Gastroesophageal sphincter (tissue), 4 donors: ENCODE measurements around the gene CFAP77. TPM values are rescaled to one million over a fixed set of nuclear protein-coding genes. Genes with fewer than 3 reads are reported as not detected.

ENCODE experiments used
- ATAC-seq: fragments of 150-250 bp; one replicate; pipeline ENCODE4 v1.9.1; 2016; ENCODE audit warnings: mild to moderate bottlenecking, moderate library complexity
- H3K27ac ChIP-seq, 4 donors: fragments of 200-600 bp; sonication (generic) in 3 of 4; 1 replicate in 3 of 4; 2 replicates in 1 of 4; pipeline ENCODE4 v1.5.1; 2016 to 2019
- H3K27me3 ChIP-seq: fragments of 200-600 bp; sonication (generic); one replicate; pipeline ENCODE4 v1.5.1; 2019
- H3K36me3 ChIP-seq, 2 donors: fragments of 200-600 bp; sonication (generic); one replicate each; pipeline ENCODE4 v1.5.1; 2019; ENCODE audit warnings: control low read depth in 1 of 2
- H3K4me1 ChIP-seq, 3 donors: fragments of 200-600 bp; sonication (generic); 1 replicate in 2 of 3; 2 replicates in 1 of 3; pipeline ENCODE4 v1.5.1; 2016 to 2019; ENCODE audit warnings: control low read depth in 2 of 3
- H3K4me3 ChIP-seq, 2 donors: fragments of 200-600 bp; sonication (generic); one replicate each; pipeline ENCODE4 v1.5.1; 2019; ENCODE audit warnings: mild to moderate bottlenecking in 1 of 2, moderate library complexity in 1 of 2
- H3K9me3 ChIP-seq, 3 donors: fragments of 200-600 bp; sonication (generic); one replicate each; pipeline ENCODE4 v1.5.1; 2017 to 2019; ENCODE audit warnings: control low read depth in 2 of 3
- CTCF ChIP-seq, 4 experiments: fragments of 200-600 bp in 2 of 4; fragments of 450-650 bp in 2 of 4; sonication (generic) in 1 of 4; IDR thresholded peaks; one replicate each; pipeline ENCODE4 v1.5.1; 2017 to 2019; ENCODE audit warnings: antibody characterized with exemption in 4 of 4, mild to moderate bottlenecking in 2 of 4, moderate library complexity in 2 of 4
- EP300 ChIP-seq: sonication (generic); formaldehyde crosslinking; IDR thresholded peaks from one replicate; pipeline ENCODE4 v1.6.1; 2017; ENCODE audit warnings: antibody characterized with exemption, mild to moderate bottlenecking
- POLR2A ChIP-seq, 2 donors: fragments of 450-650 bp; IDR thresholded peaks; one replicate each; pipeline ENCODE4 v1.6.1; 2017; ENCODE audit warnings: antibody characterized with exemption in 2 of 2, mild to moderate bottlenecking in 2 of 2, moderate library complexity in 1 of 2
- POLR2AphosphoS5 ChIP-seq: sonication (generic); formaldehyde crosslinking; IDR thresholded peaks from one replicate; pipeline ENCODE4 v1.6.1; 2017; ENCODE audit warnings: antibody characterized with exemption
- WGBS, 2 donors: methylation state at CpG; one replicate each; pipeline ENCODE4 v1.1.5; 2018; ENCODE audit warnings: low coverage in 1 of 2; 5-methylcytosine and 5-hydroxymethylcytosine counted together
- total RNA-seq, 4 donors: library from RNA; depleted of rRNA; stranded (reverse); fragments of >200 nt; gene quantifications; one replicate each; pipeline ENCODE4 v1.1.0, GENCODE V29; 2016

The CFAP77 gene
- total RNA-seq, 4 donors from 2014 or later: not detected

GRCh38 chr9:132514821-132515220 is 104.8 kb downstream of the CFAP77 start:
- Histone ChIP-seq H3K27me3 (peaks cover 82% of the 10 kb centered on the region), H3K9me3 (no peaks in the 10 kb centered on the region), H3K4me3 (no peak overlapping the region), H3K36me3 (no peaks in the 10 kb centered on the region), H3K4me1 (no peaks in the 10 kb centered on the region), H3K27ac (no peak overlapping the region)
- TF ChIP-seq POLR2AphosphoS5: no peak
- TF ChIP-seq POLR2A (IDR thresholded peaks at IDR 0.05): no peak
- no peak for TF ChIP-seq CTCF (IDR thresholded peaks at IDR 0.05)
- TF ChIP-seq EP300: no peak
- WGBS, 2 donors: 100% methylated on average over 1 of the region's 8 CpGs; no CpG with 5 or more reads in 1 of the 2 donors
- ATAC-seq: no peak

- ATAC-seq: no peak
- Histone ChIP-seq H3K4me1 (no peaks in the 10 kb centered on the region), H3K9me3 (no peaks in the 10 kb centered on the region), H3K27ac (no peak overlapping the region), H3K4me3 (no peak overlapping the region), H3K27me3 (peaks cover 83% of the 10 kb centered on the region), H3K36me3 (no peaks in the 10 kb centered on the region)
- 73 to 75% methylated on average over 6 of the region's 6 CpGs for WGBS, 2 donors
- TF ChIP-seq POLR2A (IDR thresholded peaks at IDR 0.05) (no peak), EP300 (no peak), CTCF (IDR thresholded peaks at IDR 0.05) (no peak), POLR2AphosphoS5 (no peak)
These were observed 106.3 kb downstream of the CFAP77 start for GRCh38 chr9:132516301-132516700.

GRCh38 chr9:132516911-132517310 is 106.9 kb downstream of the CFAP77 start:
- Histone ChIP-seq H3K27me3 (peaks cover 83% of the 10 kb centered on the region), H3K4me3 (no peak overlapping the region), H3K4me1 (no peaks in the 10 kb centered on the region), H3K36me3 (no peaks in the 10 kb centered on the region), H3K9me3 (no peaks in the 10 kb centered on the region), H3K27ac (no peak overlapping the region)
- TF ChIP-seq POLR2AphosphoS5: no peak
- no peak for ATAC-seq
- 46 to 73% methylated on average over 2 to 14 of the region's 18 CpGs for WGBS, 2 donors

- TF ChIP-seq EP300 (no peak), POLR2A (IDR thresholded peaks at IDR 0.05) (no peak), CTCF (IDR thresholded peaks at IDR 0.05) (no peak), POLR2AphosphoS5 (no peak)
- Histone ChIP-seq H3K27me3 (peaks cover 83% of the 10 kb centered on the region), H3K36me3 (no peaks in the 10 kb centered on the region), H3K27ac (no peak overlapping the region), H3K4me3 (no peak overlapping the region), H3K4me1 (no peaks in the 10 kb centered on the region), H3K9me3 (no peaks in the 10 kb centered on the region)
- WGBS, 2 donors: 74 to 75% methylated on average over 4 to 14 of the region's 21 CpGs
- no peak for ATAC-seq
These were observed 108.0 kb downstream of the CFAP77 start for GRCh38 chr9:132517815-132518550.

- TF ChIP-seq EP300: no peak
- TF ChIP-seq POLR2AphosphoS5: no peak
- no peak for TF ChIP-seq CTCF (IDR thresholded peaks at IDR 0.05)
- no peak for TF ChIP-seq POLR2A (IDR thresholded peaks at IDR 0.05)
- H3K27ac ChIP-seq: no peak overlapping the region
- ATAC-seq: no peak
- H3K27me3 ChIP-seq: peaks cover 83% of the 10 kb centered on the region
- H3K4me1 ChIP-seq: no peaks in the 10 kb centered on the region
- H3K36me3 ChIP-seq: no peaks in the 10 kb centered on the region
- no peak overlapping the region for H3K4me3 ChIP-seq
- H3K9me3 ChIP-seq: no peaks in the 10 kb centered on the region
- 85 to 92% methylated on average over 2 to 6 of the region's 11 CpGs for WGBS, 2 donors
These were observed 108.6 kb downstream of the CFAP77 start for GRCh38 chr9:132518626-132519025.
